ENCODE data around the gene BCAT1.

GRCh38 chr12:24933694-24934407, 15.1 kb downstream of the BCAT1 start:
- no peak for TF ChIP-seq CTCF (IDR thresholded peaks at IDR 0.05; ENCODE audit: insufficient read depth, low read length, poor library complexity, severe bottlenecking)
- TF ChIP-seq EZH2phosphoT487 (conservative IDR thresholded peaks at IDR 0.05; ENCODE audit: low read length), result no peak

Measured in SU-DHL-6 (cell line).